G401 (cell line): ENCODE results near the gene DCXR. TPM values are rescaled to one million over a fixed set of nuclear protein-coding genes. Genes with fewer than 3 reads are reported as not detected.

Experiments
- DNase-seq: peaks from one replicate; pipeline ENCODE4 v3.0.0-alpha.2; 2015; ENCODE audit warnings: low spot score
- in situ Hi-C: cut with HindIII; loops from 2 replicates; pipeline ENCODE4 v1.10.0; 2016; ENCODE audit warnings: low sequenced_read_pairs, mixed read lengths
- total RNA-seq: library from RNA; depleted of rRNA; stranded (reverse); fragments of >200 nt; shearing (Covaris generic); gene quantifications from 2 replicates; pipeline ENCODE4 v1.2.3, GENCODE V29; 2014

Gene DCXR
- total RNA-seq, 1 experiment from 2014 or later: 135 TPM

DNA sequence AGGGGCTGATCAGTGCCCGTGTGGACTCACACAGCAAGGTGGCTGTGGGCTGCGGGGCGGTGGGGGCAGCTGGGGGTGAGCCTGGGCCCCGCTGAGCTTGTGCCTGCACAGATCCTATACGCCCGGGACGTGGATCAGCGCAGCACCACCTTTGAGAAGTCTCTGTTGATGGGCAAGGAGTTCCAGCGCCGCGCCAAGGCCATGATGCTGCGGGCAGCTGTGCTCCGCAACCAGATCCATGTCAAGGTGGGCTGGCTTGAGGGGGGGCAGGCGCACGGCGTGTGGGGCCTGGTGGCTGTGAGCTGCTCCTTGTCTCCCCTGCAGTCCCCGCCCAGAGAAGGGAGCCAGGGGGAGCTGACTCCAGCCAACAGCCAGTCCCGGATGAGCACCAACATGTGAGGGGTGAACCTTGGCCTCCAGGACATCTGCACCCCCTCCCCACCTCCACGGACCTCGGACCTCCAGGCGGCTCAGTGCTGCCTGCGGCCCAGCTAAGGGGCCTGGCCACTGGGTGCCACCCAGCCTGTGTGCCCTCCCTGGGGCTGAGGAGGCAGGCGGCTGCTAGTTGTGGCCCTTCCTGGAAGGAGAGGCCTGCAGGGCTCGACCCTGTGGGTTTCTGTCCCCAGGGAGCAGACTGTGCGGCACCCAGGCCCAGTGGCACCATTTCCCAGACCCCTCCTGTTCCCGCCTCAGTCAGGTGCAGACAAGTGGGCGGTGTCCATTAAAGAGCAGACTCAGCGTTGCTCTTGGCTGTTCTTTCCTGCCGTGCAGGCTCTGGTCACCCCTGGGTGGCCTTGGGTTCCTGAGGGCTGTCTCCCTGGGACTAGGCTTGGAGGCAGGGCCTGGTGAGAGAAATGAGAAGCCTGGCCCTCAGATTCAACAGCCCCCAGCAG is 19.5 kb upstream of the DCXR start:
- in situ Hi-C loops: no loop called here

DNA sequence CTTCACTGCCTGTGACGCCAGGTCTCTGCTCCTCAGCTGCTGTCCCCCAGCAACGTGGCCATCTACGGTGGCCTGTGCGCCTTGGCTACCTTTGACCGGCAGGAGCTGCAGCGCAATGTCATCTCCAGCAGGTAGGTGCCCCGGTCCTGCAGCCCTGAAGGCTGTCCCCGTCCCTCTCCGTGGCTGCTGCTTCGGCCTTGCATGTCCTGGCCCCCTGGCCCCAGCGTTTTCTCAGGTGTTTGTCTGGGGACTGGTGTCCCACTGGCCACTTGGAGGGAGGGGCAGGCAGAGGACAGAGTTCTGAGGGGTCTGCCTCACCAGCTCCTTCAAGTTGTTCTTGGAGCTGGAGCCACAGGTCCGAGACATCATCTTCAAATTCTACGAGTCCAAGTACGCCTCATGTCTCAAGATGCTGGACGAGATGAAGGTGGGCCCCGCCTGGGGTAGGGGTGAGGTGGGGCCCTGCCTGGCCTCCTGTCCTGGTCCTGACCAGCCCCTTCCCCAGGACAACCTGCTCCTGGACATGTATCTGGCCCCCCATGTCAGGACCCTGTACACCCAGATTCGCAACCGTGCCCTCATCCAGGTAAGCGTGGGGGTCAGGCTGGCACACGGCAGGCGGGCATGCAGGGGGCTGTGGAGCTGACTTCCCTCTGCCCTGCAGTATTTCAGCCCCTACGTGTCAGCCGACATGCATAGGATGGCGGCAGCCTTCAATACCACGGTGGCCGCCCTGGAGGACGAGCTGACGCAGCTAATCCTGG is 18.6 kb upstream of the DCXR start:
- in situ Hi-C loops: no loop called here
- DNase-seq: no peak

More for the DNA sequence above, 19.5 kb upstream of the DCXR start:
- DNase-seq: no peak

DNA sequence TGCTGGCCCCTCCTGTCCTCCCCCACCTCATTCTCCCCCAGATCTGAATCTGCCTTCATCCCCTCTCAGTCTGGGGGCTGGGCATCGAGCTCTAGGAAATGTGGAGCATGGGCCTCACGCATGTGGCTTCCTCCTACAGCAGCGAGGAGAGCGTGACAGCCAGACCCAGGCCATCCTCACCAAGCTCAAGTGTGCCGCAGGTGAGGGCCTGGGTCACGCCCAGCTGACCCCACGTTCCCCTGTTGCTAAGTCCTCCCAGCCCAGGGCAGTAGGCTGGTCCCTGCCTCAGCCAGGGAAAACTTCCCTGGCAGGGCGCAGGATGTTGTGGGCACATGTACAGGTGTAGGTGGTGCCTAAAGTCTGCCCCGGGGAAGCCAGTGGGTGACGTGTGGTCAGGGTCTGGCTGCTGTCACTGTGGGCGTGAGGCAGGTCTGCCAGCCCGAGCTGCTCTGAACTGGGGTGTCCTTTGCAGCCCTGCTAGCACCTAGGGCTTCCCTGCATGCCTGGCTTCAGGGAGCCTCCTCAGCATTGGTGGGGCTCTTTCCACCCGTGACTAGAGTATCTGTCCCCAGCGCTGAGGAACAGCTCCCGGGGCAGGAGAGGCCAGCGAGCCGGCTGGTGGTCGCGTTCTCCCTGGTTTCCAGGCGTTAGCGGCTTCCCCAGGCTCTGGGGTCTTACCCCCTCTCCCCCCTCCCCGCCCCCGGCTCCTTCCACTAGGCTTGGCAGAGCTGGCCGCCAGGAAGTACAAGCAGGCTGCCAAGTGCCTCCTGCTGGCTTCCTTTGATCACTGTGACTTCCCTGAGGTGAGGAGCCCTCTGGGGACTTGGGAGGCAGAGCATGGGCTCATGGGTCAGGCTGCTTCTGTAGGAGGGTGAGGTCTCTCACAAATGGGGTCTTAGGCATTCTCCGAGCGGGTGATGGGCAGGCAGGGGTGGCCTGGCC is 17.8 kb upstream of the DCXR start:
- DNase-seq: no peak
- in situ Hi-C loops: no loop called here

DNA sequence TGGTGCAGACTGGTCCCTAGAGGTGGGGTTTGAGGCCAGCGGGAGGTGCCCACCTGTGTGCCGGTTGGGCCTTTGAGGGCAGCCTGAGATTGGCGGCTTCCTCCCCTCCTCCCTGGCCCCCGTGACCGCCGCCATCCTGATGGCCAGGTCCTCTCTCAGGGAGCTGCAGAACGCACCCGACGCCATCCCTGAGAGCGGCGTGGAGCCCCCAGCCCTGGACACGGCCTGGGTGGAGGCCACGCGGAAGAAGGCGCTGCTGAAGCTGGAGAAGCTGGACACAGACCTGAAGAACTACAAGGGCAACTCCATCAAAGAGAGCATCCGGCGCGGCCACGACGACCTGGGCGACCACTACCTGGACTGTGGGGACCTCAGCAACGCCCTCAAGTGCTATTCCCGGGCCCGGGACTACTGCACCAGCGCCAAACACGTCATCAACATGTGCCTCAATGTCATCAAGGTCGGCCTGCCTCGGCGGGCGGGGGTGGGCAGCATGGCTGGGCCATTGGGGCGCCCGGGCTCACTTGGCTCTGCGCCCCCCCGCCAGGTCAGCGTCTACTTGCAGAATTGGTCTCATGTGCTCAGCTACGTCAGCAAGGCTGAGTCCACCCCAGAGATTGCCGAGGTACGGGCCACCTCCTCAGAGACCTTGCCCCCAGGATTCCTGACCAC is 17.0 kb upstream of the DCXR start:
- in situ Hi-C loops: no loop called here

DNA sequence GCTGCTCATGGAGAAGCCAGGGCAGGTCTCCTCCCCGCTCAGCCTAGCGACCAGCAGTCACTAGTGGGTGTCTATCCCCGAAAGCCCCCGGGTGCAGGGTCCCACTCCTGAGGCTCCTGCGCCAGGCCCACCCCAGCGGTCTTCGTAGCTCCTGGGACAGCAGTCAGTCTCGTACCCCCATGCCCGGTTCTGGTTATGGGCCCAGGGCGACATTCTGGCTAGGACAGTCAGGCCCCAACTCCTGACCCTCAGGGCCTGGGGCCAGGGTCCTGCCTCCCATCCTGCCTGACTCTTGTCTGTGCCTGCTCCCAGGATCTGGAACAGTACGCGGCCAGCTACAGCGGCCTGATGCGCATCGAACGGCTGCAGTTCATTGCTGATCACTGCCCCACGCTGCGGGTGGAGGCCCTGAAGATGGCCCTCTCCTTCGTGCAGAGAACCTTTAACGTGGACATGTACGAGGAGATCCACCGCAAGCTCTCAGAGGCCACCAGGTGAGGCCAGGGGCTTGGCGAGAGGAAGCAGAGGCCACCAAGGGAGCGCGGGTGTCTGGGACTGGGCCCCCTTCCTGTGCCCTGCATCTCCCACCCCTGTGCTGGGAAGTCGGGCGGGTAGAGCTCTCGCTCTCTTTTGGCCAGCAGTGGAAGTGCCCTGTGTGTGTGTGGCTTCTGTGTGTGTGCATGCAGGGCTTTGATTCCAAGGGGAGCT is 16.2 kb upstream of the DCXR start:
- in situ Hi-C loops: no loop called here
- no peak for DNase-seq

More for the DNA sequence above, 17.0 kb upstream of the DCXR start:
- DNase-seq: no peak

DNA sequence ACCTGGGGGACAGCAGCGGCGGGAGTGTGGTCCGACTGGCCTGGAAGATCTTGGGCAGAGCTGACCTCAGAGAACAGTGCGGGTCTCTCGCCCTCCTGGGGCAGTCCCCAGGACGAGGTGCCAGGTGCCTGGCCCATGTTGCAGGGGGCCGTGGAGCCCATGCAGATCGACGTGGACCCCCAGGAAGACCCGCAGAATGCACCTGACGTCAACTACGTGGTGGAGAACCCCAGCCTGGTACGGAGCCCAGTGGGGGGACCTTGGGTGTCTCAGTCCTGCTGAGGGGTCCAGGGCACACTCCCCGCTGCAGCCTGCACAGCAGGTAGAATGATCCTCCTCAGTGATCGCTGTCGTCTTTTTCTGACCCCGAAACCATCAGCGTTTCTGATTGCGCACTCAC is 15.6 kb upstream of the DCXR start:
- in situ Hi-C loops: no loop called here
- DNase-seq: no peak

DNA sequence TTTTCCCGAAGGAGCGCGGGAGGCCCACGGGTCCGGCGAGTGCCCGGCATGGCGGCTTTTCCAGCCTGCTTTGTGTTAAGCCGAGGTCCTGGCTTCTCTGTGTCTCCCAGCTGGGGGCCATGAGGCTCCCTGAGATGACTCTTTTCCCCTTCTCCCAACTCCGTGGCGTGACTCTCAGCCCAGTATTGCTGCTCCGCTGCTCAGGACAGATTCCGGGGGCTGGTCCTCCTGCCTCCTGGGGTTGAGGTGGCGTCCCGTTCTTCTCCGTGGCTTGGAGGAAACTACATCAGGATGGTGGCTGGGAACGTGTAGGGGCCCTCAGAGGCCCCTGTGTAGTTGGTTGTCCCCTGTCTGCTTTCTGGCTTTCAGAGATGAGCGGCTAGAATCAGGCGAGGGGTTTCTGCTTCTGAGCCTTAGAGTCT is 15.2 kb upstream of the DCXR start:
- DNase-seq: no peak
- in situ Hi-C loops: no loop called here

DNA sequence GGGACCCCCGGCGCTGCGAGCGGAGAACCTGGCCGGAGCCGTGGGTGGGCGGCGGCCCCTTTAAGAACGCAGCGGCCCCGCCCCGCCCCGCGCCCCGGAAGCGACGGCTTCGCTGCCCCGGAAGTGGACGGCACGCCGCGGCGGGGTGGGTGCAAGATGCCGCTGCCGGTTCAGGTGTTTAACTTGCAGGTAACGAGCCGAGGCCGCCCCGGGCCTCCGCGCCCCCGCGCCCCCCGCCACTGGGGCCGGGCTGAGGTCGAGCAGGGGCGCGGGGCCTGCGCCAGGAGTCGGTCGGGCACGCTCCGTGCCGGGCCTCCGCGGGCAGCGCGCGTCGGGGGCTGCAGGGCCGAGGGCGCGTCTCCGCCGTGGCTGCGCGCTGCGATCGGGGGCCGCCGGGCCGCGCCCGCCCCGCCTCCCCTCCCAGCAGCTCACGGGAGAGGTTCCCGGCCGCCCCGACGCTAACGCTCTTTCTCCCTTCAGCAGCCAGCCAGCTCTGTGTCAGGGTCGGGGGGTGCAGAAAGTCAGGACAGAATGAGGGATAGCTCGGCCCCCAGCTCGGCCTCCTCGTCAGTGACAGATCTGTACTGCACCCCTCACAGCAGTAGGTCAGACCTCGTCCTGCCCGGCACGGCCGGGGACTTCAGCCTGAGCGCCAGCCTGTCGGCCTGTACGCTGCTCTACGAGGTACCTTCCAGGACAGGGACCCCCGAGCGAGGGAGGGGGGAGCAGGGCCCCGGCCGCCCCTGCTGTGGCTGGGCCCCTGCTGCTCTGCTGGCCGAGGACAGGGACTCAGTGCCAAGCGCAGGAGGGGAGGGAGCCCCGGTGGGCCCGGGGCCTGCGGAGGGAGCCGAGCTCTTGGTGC is 14.5 kb upstream of the DCXR start, which contains the start of the genes GPS1 and RFNG:
Gene GPS1, plus strand, starts transcription at position 123 of the 862 bp plus-strand sequence. Its CDS starts 34 bp downstream, at position 157.
Gene RFNG, minus strand, starts transcription at position 36 of the 862 bp plus-strand sequence. CDS start 45 bp downstream, outside the sequence.
- DNase-seq: peak; percentile 77

DNA sequence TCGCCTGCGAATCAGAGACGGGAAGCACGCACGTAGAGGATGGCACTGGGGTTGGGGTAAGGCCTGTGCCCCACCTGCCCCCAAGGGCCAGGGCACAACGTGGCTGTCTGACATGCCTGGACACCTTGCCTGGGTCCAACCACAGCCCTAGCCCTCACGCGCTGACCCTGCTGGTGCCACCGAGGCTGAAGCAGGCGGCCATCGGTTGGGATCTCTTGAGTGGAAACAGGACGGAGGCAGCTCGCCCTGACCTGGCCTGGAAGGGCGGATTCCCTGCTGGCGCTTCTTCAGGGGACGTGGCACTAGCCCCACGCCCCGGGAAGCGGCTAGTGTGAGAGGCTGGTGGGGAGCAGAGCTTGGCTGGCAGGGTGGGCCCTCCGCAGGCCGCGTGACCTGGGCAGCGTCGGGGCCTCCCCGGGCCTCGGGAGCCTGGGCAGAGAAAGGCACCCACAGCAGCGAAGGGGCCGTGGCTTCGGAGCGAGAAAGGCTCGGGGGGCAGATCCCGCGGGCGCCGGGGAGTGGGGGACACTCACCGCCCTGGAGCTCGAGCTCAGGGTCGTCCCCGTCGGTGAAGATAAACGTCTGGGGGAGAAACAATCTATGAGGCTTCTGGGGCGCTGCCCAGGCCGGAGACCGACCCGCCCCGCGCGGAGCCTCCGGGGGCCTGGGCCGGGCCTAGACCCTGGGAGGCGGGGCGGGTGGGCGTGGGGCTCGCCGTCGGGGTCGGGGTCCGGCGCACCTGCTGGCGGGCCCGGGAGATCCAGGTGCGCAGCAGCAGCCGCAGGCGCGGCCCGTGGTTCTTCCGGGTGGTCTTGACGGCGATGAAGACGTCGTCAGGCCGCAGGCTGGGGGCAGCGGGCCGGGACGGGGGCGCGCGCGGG is 13.5 kb upstream of the DCXR start:
- in situ Hi-C loops: no loop called here
- DNase-seq: no peak

More for the DNA sequence above, 14.5 kb upstream of the DCXR start, which contains the start of the genes GPS1 and RFNG:
- in situ Hi-C loops: no loop called here

DNA sequence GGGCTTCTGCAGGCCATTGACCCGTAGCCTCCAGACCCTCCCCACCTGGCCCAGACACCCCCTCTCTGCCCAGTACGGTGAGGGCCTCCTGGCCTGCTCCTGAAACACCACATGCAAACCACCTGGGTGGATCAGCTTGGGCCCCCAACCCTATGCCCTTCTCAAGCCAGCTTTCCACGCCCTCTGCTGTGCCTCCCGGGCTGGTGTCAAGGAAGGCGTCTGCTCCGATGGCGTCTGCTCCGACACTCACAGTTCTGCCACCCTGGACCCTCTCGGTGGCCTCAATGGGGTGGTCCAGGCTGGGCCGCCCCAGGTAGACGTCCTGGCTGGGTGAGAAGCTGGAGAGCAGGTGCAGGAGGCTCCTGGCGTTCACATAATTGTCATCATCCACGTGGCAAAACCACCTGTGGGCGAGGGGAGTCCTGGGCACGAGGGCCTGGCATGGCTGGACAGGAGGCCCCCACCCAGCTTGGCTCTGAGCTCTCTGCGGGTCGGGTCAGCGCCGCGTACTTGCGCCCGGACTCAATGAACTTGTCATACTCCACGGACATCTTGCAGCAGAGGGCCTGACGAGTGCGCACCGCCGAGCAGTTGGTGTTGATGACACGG is 12.8 kb upstream of the DCXR start:
- in situ Hi-C loops: no loop called here
- DNase-seq: no peak

DNA sequence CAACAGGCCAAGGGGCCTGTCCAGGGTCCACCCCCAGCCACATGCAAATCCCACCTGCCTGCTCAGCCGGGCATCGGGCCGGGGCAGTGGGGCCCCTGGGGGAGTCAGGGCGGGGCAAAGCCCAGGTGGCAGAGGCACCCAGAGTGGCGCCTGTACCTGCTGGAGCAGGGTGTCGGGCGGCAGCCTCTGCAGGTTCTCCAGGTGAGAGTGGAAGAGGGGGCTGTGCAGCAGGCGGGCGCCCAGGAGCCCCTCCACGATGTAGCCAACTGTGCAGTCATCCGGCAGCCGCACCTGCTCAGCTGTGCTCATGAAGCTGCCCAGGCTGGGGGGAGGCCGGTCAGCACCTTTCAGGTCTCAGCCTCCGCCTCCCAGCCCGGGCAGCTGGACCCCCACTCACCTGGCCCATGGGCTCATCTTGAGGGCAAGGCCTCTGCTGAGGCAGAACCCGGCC is 12.0 kb upstream of the DCXR start:
- no peak for DNase-seq
- in situ Hi-C loops: no loop called here

DNA sequence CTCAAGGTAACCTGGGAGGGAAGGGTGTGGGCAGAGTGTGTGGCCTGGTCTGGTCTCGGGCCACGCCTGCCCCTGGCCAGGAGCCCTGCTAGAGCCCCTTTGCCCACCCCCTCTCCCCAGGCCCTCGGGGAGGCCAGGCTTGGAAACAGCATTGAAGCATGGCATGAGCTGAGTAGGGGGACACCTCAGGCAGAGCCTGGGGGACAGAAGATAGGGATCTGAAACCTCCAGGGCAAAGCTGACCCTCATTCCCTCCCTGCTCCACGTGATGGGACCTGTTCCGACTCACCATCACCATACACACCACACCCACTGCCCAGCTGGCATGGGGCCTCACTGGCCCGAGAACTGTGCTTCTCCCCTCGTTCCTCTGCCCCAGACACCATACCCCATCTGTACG is 11.6 kb upstream of the DCXR start:
- in situ Hi-C loops: no loop called here
- DNase-seq: no peak

DNA sequence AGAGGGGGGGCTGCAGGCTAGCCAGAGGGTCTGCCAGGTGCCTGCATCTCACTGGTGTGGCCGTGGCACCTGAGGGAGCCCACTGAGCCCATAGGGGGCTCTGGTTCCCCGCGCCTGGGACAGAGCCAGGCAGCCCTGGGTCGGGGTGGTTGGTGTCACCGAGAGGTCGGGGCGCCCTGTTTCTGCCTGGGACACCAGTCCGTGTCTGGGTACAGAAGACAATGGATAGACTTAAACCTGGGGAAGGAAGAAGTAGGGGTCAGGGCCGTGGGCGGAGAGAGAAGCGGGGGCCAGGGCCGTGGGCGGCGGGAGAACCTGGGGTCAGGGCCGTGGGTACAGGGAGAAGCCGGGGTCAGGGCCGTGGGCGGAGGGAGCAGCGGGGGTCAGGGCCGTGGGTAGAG is 11.1 kb upstream of the DCXR start:
- no peak for DNase-seq
- in situ Hi-C loops: no loop called here

DNA sequence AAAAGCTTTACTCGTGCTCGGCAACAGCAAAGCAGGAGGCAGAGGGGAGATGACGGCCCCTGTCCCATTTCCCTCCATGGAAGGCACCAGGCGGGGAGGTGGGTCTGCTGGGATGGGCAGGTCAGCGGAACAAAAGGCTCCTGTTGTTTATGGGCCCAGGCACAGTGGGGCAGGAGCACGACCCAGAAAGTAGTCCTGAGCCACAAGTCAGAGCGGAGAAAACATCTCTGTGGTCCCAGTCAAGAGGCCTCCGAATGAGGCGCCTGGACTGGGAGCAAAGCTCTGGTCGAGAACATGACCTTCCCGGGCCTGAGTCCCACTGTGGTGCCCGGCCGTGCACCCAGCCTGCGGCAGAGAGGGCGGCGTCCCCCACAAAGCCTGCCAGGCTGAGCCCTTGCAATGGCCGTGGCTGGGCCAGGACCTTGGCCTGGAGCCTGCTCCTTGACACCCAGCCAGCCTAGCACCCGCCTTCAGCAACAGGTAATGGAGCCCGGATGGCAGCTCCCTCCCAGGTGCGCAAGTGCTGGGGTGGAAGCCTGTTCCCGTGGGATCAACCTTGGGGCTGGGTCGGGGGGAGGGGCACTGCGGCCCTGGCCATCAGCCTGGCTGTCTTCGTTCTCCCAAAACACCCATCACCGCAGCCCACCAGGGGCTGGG is 10.5 kb upstream of the DCXR start:
- in situ Hi-C loops: no loop called here
- DNase-seq: no peak

DNA sequence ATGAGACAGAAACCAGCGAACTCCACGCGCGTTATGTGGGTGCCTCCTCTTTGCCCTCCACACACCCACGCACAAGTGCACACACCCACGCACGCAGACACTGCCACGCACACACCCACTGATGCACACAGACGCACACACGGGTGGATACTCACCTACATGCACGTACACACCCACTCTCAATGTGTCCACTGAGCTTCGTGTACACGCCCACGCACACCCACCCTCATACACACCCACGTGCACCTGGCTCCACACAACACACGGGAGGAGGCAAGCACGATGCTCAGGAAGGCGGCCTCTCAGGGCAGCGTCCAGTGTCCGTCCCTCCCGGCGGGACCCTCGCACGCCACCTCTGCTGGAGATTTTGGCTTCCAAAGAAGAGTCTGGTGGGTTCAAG is 9.9 kb upstream of the DCXR start:
- in situ Hi-C loops: no loop called here

More for the DNA sequence above, 9.9 kb upstream of the DCXR start:
- no peak for DNase-seq
